GM12801 (cell line): ENCODE measurements around the gene CDH4.

Source experiments
- TF ChIP-seq, protein P1 (sequence below): IDR thresholded peaks from one replicate; pipeline ENCODE4 v1.5.1; 2011; ENCODE audit warnings: control low read depth; ENCODE audit not compliant: insufficient read length; ENCODE audit errors: extremely low read depth

The CDH4 gene

DNA sequence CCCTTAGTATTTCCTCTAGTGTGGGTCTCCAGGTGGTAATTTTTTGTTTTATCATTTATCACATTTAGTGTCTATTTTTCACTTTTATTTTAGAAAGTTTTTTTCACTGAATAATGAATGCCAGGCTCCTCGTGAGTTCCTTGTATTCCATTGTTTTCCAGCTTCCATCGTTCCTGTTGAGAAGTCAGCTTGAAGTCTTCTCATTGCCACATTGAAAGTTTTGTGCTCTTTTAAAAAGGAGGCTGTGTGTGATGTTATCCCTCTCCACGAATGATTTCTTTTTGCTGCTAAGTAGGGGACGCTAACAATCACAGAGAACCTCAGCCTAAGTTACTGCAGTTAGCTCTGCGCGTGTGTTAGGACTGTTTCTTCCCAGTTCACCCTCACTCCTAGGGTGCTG lies 619.1 kb downstream of the CDH4 start:
- TF ChIP-seq, protein P1, sequence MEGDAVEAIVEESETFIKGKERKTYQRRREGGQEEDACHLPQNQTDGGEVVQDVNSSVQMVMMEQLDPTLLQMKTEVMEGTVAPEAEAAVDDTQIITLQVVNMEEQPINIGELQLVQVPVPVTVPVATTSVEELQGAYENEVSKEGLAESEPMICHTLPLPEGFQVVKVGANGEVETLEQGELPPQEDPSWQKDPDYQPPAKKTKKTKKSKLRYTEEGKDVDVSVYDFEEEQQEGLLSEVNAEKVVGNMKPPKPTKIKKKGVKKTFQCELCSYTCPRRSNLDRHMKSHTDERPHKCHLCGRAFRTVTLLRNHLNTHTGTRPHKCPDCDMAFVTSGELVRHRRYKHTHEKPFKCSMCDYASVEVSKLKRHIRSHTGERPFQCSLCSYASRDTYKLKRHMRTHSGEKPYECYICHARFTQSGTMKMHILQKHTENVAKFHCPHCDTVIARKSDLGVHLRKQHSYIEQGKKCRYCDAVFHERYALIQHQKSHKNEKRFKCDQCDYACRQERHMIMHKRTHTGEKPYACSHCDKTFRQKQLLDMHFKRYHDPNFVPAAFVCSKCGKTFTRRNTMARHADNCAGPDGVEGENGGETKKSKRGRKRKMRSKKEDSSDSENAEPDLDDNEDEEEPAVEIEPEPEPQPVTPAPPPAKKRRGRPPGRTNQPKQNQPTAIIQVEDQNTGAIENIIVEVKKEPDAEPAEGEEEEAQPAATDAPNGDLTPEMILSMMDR, result no peak

DNA sequence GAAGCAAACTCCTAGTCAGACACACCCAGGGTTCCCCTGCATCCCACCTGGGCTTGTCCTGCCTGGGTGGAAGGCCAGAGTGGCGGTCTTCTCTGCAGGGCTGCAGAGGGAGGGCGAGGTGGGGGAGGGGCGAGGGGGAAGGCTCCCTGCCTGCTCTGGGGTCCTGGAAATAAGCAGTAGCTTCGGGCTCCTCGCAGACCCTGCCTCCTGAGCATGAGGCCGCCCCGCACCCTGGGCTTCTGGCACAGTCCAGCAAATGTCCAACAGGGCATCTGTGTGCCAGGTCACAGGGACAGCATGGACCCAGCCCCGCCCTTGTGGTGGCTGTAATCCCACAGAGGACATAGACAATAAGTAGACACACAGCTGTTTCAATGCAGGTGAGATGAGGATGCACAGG lies 619.9 kb downstream of the CDH4 start:
- TF ChIP-seq, protein P1, result no peak

DNA sequence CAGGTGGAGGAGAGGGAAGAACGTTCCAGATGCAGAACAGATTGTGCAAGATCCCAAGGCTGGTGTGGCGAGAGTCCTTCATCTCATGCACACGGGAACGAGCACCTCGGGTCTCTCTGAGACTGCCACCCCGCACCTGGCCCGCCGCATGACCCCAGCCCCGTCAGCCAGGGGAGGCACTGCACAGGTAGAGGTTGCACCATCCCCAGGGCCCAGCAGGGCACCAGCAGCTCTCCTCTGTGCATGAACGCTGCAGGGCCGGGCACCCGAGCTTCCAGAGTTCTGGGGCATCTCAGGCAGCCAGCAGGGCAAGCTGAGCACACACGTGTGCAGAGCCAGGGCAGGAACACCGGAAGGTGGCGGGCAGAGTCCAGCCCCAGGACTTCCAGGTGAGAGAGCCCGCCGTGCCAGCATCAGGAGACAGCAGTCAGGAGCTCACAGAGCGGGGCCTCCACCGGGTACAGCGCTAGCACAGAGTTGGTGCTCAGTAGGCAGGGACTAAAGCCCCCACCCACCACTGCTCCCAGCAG lies 620.4 kb downstream of the CDH4 start:
- TF ChIP-seq, protein P1, result no peak

GRCh38 chr20:61873651-61874420 lies 621.8 kb downstream of the CDH4 start:
- TF ChIP-seq, protein P1, result no peak

DNA sequence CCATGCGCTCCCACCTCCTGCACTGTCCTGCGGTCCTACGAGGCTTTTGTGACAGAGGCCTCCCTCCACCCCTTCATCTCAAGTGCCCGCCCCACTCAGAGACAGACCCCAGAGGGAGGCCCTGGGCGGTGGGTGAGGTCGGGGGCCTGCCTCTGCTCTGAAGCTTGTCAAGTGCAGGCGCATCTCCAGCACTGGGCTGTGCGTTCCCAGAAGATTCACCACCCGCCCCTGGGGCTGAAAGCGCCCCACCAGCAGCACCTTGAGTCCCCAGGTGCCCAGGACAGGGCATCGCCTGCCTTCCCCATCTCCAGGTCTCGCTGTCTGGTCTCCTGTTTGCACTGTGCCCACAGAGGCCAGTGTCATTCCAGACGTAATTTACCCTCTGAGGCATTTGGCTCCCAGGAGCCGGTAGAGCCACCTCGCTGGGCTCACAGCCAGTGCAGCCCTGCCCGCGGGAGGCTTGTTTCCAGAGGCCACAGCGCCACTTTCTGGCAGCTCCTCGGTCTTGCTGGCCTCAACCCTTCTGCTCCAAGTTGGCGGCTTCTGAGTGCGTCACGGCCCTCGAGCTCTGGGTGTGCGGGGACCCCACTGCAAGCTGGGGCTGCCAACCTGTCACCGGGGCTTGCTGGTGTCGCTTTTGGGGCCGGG lies 622.5 kb downstream of the CDH4 start:
- TF ChIP-seq, protein P1, result no peak

- TF ChIP-seq, protein P1, result no peak
These were observed 623.3 kb downstream of the CDH4 start for GRCh38 chr20:61875221-61875885.

- TF ChIP-seq, protein P1, result no peak
These were observed 623.9 kb downstream of the CDH4 start for GRCh38 chr20:61875996-61876395.
